ENCODE data around the gene LYG1. TPM values are rescaled to one million over a fixed set of nuclear protein-coding genes. Genes with fewer than 3 reads are reported as not detected.

LYG1 gene
- polyA plus RNA-seq, 1 of the 3 experiments (the other 2 are of a cell fraction) = 1.2 TPM

- WGBS (ENCODE audit: low lambda C conversion rate) = 2% methylated on average over 22 of the region's 60 CpGs
- Histone ChIP-seq H3K27ac (ENCODE audit: low read depth in 2 of 2, low read length in 1 of 2) (peak within 1 kb of the TSS; percentile 82 to 94), H3K9ac (peak within 1 kb of the TSS; percentile 77), H2AFZ (ENCODE audit: low read depth) (peak within 1 kb of the TSS; percentile 99), H4K20me1 (ENCODE audit: insufficient read depth) (peaks cover 19% of the 10 kb centered on the region), H3K36me3 (replicated peaks in 1 of 2; ENCODE audit: control insufficient read depth in 1 of 2, insufficient read depth in 2 of 2, low read length in 1 of 2) (peaks cover 13 to 15% of the 10 kb centered on the region in 2 experiments), H3K9me2 (no peaks in the 10 kb centered on the region), H3K9me3 (no peaks in the 10 kb centered on the region), H3K4me1 (ENCODE audit: control insufficient read depth in 1 of 2, insufficient read depth in 2 of 2, low read depth in 1 of 2, low read length in 1 of 2) (peaks cover 0 to 6% of the 10 kb centered on the region in 2 experiments; a peak in 2 of 4 replicates), H3K79me2 (ENCODE audit: insufficient read depth) (peaks cover 88% of the 10 kb centered on the region), H3K4me3 (ENCODE audit: low read depth in 2 of 2, low read length in 1 of 2) (peak within 1 kb of the TSS; percentile 81 to 96), H3K27me3 (ENCODE audit: insufficient read depth) (no peaks in the 10 kb centered on the region), H3K4me2 (peak within 1 kb of the TSS; percentile 98), H3F3A (replicated peaks; ENCODE audit: insufficient read depth) (peaks cover 15% of the 10 kb centered on the region)
- ChIA-PET CTCF (interaction anchor here (0.6 to 4.1 kb wide), 29 partner anchors 9 to 1049 kb away, joined by 3 to 25 read pairs (median 5); partner anchors contain the start of genes LIPT1, MITD1, MRPL30 and REV1), POLR2A (interaction anchor here (1.2 to 2.2 kb wide), 4 partner anchors 63 to 195 kb away, joined by 3 to 8 read pairs (median 7); partner anchors contain the start of genes C2orf15, LIPT1 and TSGA10)
- DNase-seq = peak; percentile 97
- no peak for TF ChIP-seq USF2 (IDR thresholded peaks at IDR 0.05; ENCODE audit: borderline replicate concordance, low read depth, low read length)
- no peak for TF ChIP-seq FOSL2 (IDR thresholded peaks at IDR 0.05; ENCODE audit: borderline replicate concordance, low read depth)
- no peak; the same call in 1 of the 2 replicates for TF ChIP-seq USF1 (IDR thresholded peaks at IDR 0.05; ENCODE audit: borderline replicate concordance, low read depth)
- peak; percentile 94 for TF ChIP-seq SIN3A (IDR thresholded peaks at IDR 0.05; ENCODE audit: borderline replicate concordance, low read depth, low read length)
- 0 out of 2 replicates have a peak, but pooled peaks have one; percentile 3 for TF ChIP-seq PBX3 (IDR thresholded peaks at IDR 0.05)
- TF ChIP-seq MEF2A (IDR thresholded peaks at IDR 0.05; ENCODE audit: borderline replicate concordance, low read depth) = no peak
- TF ChIP-seq IRF3 (IDR thresholded peaks at IDR 0.05; ENCODE audit: low read depth, low read length) = peak; percentile 20; the same call in 1 of the 2 replicates
- TF ChIP-seq RXRA (IDR thresholded peaks at IDR 0.05; ENCODE audit: borderline replicate concordance, low read depth) = no peak
- peak; percentile 72 for TF ChIP-seq TAF1 (IDR thresholded peaks at IDR 0.05; ENCODE audit: borderline replicate concordance, low read depth, low read length)
- no peak for TF ChIP-seq EP300 (IDR thresholded peaks at IDR 0.05; ENCODE audit: borderline replicate concordance in 1 of 2, low read depth in 1 of 2, low read length in 1 of 2)
- TF ChIP-seq FOXJ3 (CRISPR knock-in tag; IDR thresholded peaks at IDR 0.05) = no peak
- peak; percentile 81 for TF ChIP-seq MAX (IDR thresholded peaks at IDR 0.05; ENCODE audit: low read depth)
- TF ChIP-seq NRF1 (IDR thresholded peaks at IDR 0.05; ENCODE audit: low read depth, low read length) = peak; percentile 84
- TF ChIP-seq ZBTB33 (IDR thresholded peaks at IDR 0.05; ENCODE audit: borderline replicate concordance, low read depth) = peak; percentile 96
- TF ChIP-seq JUND (IDR thresholded peaks at IDR 0.05) = no peak
- TF ChIP-seq MXI1 (IDR thresholded peaks at IDR 0.05; ENCODE audit: low read depth, low read length) = peak; percentile 96
- TF ChIP-seq CHD2 (IDR thresholded peaks at IDR 0.05; ENCODE audit: low read length, partially characterized antibody) = peak; percentile 99
- TF ChIP-seq GABPA (IDR thresholded peaks at IDR 0.05; ENCODE audit: low read depth) = peak; percentile 91
- TF ChIP-seq RAD21 (IDR thresholded peaks at IDR 0.05; ENCODE audit: low read length) = no peak; the same call in 1 of the 2 replicates
- no peak for TF ChIP-seq REST (IDR thresholded peaks at IDR 0.05; ENCODE audit: low read depth, low read length)
- TF ChIP-seq TCF12 (IDR thresholded peaks at IDR 0.05) = no peak
Measured at GRCh38 chr2:99335911-99336803, 35.2 kb upstream of the LYG1 start, which contains the start of gene TXNDC9. TSS of gene TXNDC9 (minus strand) at chr2:99336333. CDS start at chr2:99333210, 3,123 bp downstream.

All from SK-N-SH (cell line).